ENCODE data around the gene PRM1.

The PRM1 gene

GRCh38 chr16:11255737-11256660, 25.1 kb downstream of the PRM1 start, which contains the start of gene SOCS1:
SOCS1 (minus strand) TSS chr16:11256204; CDS start chr16:11255478, 726 bp downstream.
- TF ChIP-seq CTCF (IDR thresholded peaks at IDR 0.05; ENCODE audit: low read depth, low read length, missing control alignments) = peak; percentile 78
- H3K4me3 ChIP-seq (ENCODE audit: low read depth, low read length) = peak within 1 kb of the TSS; percentile 81
- DNase-seq (ENCODE audit: low read depth) = no peak

DNA sequence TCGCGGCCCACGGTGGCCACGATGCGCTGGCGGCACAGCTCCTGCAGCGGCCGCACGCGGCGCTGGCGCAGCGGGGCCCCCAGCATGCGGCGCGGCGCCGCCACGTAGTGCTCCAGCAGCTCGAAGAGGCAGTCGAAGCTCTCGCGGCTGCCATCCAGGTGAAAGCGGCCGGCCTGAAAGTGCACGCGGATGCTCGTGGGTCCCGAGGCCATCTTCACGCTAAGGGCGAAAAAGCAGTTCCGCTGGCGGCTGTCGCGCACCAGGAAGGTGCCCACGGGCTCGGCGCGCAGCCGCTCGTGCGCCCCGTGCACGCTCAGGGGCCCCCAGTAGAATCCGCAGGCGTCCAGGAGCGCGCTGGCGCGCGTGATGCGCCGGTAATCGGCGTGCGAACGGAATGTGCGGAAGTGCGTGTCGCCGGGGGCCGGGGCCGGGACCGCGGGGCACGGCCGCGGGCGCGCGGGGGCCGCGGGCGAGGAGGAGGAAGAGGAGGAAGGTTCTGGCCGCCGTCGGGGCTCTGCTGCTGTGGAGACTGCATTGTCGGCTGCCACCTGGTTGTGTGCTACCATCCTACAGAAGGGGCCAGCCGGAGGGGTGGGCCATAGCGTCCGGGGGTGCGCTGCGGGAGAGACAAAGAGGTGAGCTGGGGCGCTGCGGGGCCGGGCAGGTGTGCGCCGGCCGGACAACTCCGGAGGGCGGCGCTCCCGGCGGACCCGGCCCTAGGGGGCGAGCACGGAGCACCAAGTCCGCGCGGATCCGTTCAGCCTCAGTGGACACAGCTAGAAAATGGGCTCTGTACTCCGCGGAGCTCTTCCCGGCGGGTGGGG, 26.0 kb downstream of the PRM1 start:
- H3K4me3 ChIP-seq (ENCODE audit: low read depth, low read length) = peak overlapping the region; percentile 81
- DNase-seq (ENCODE audit: low read depth) = no peak
- TF ChIP-seq CTCF (IDR thresholded peaks at IDR 0.05; ENCODE audit: low read depth, low read length, missing control alignments) = peak; percentile 54

DNA sequence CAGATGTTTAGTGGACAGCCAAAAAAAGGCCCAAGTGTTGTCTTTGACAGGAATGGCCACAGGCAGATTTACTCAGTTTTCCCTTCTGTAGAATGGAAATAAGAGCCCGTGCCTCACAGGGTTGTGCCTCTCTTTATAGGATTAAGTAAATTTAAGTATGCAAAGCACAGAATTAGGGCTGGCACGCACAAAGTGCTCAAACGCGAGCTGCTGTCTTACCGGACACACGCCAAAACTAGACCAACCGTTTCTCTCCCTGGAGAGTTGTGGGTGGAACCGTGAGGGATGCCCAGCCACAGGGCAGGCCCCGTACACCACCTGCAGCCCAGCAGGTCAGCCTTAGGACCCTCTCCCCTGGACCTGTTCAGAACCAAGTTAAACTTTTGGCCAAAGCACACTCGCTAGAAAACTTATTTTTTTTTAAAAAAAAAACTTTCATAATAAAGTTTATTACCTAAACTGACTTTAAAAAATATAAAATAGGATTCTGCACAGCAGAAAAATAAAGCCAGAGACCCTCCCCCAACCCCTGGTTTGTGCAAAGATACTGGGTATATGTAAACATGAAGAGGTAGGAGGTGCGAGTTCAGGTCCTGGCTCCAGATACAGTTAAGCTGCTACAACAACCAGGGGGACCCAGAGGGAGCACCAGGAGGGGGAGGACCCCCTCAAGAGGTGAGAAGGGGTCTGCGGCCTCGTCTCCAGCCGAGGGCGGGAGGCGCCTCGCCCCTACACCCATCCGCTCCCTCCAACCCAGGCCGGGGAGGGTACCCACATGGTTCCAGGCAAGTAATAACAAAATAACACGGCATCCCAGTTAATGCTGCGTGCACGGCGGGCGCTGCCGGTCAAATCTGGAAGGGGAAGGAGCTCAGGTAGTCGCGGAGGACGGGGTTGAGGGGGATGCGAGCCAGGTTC, 26.9 kb downstream of the PRM1 start:
- DNase-seq (ENCODE audit: low read depth) = no peak
- no peak for TF ChIP-seq CTCF (IDR thresholded peaks at IDR 0.05; ENCODE audit: low read depth, low read length, missing control alignments)
- H3K4me3 ChIP-seq (ENCODE audit: low read depth, low read length) = peak overlapping the region; percentile 81

GRCh38 chr16:11253009-11253994, 27.8 kb downstream of the PRM1 start:
- TF ChIP-seq CTCF (IDR thresholded peaks at IDR 0.05; ENCODE audit: low read depth, low read length, missing control alignments) = no peak
- no peak for DNase-seq (ENCODE audit: low read depth)
- peak overlapping the region; percentile 81 for H3K4me3 ChIP-seq (ENCODE audit: low read depth, low read length)

DNA sequence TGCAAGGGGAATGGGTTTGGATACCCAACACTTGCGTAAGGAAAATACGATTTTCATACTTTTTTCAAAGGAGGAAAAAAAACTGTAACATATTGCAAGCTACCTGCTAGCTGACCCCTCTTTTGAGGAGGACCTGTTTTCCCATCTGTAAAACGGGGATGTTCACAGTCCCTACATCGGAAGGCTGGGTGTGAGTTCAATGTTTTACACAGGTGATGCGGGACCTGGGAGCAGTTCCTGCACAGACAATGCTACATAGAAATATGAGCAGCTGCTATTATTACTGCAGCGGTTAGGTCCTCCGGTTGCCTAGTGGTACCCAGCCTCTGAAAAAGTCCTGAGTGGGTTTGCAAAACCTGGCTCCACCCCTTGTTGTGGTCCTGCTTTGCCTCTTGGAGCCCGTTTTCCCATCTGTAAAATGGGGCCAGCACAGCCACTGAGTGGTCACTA, 28.6 kb downstream of the PRM1 start:
- no peak for DNase-seq (ENCODE audit: low read depth)
- TF ChIP-seq CTCF (IDR thresholded peaks at IDR 0.05; ENCODE audit: low read depth, low read length, missing control alignments) = no peak
- peak overlapping the region; percentile 81; the same call in 1 of the 2 replicates for H3K4me3 ChIP-seq (ENCODE audit: low read depth, low read length)
